ENCODE results near the gene CEBPA. TPM values are rescaled to one million over a fixed set of nuclear protein-coding genes. Genes with fewer than 3 reads are reported as not detected.

The CEBPA gene
- total and polyA plus RNA-seq, 2 donors (not counting 1 experiment from before 2014, with no cell fraction given) = 0.17 TPM; not detected in 1

- Histone ChIP-seq H3K4me2 (ENCODE audit: extremely low read depth, insufficient read depth, low read length) (no peak overlapping the region), H4K20me1 (ENCODE audit: control insufficient read depth, extremely low read depth, insufficient read depth, low read length) (no peaks in the 10 kb centered on the region), H3K27me3 (ENCODE audit: control insufficient read depth, insufficient read depth, low read length) (no peaks in the 10 kb centered on the region), H3K9ac (ENCODE audit: insufficient read depth, low read length) (no peak overlapping the region), H3K4me1 (ENCODE audit: control insufficient read depth, extremely low read depth, insufficient read depth, low read length) (peaks cover 4% of the 10 kb centered on the region), H3K79me2 (ENCODE audit: control insufficient read depth, insufficient read depth, low read length) (no peaks in the 10 kb centered on the region), H2AFZ (ENCODE audit: low read length) (no peak overlapping the region), H3K27ac (ENCODE audit: insufficient read depth, low read length) (no peak overlapping the region), H3K36me3 (ENCODE audit: control insufficient read depth, insufficient read depth, low read length) (no peaks in the 10 kb centered on the region), H3K9me3 (ENCODE audit: control insufficient read depth, insufficient read depth, low read depth, low read length) (no peaks in the 10 kb centered on the region), H3K4me3 (replicated peaks in 1 of 4; ENCODE audit: control extremely low read depth in 1 of 4, insufficient read depth in 1 of 4, low read depth in 3 of 4, low read length in 4 of 4) (no peak overlapping the region)
- DNase-seq (ENCODE audit: low read depth in 2 of 2) = peak; percentile 71 to 88
- no peak for TF ChIP-seq CTCF (conservative IDR thresholded peaks at IDR 0.05 in 1 of 2, IDR thresholded peaks at IDR 0.05 in 1 of 2; ENCODE audit: low read depth in 1 of 2, low read length in 2 of 2)
- no peak for TF ChIP-seq EZH2 (IDR thresholded peaks at IDR 0.05; ENCODE audit: low read length, missing control alignments)
These were observed 28.3 kb downstream of the CEBPA start for GRCh38 chr19:33273881-33274662.

GRCh38 chr19:33273065-33273736 lies 29.1 kb downstream of the CEBPA start:
- Histone ChIP-seq H3K79me2 (ENCODE audit: control insufficient read depth, insufficient read depth, low read length) (no peaks in the 10 kb centered on the region), H4K20me1 (ENCODE audit: control insufficient read depth, extremely low read depth, insufficient read depth, low read length) (no peaks in the 10 kb centered on the region)
- TF ChIP-seq CTCF (conservative IDR thresholded peaks at IDR 0.05 in 1 of 2, IDR thresholded peaks at IDR 0.05 in 1 of 2; ENCODE audit: low read depth in 1 of 2, low read length in 2 of 2) = no peak
- no peak for TF ChIP-seq EZH2 (IDR thresholded peaks at IDR 0.05; ENCODE audit: low read length, missing control alignments)

DNA sequence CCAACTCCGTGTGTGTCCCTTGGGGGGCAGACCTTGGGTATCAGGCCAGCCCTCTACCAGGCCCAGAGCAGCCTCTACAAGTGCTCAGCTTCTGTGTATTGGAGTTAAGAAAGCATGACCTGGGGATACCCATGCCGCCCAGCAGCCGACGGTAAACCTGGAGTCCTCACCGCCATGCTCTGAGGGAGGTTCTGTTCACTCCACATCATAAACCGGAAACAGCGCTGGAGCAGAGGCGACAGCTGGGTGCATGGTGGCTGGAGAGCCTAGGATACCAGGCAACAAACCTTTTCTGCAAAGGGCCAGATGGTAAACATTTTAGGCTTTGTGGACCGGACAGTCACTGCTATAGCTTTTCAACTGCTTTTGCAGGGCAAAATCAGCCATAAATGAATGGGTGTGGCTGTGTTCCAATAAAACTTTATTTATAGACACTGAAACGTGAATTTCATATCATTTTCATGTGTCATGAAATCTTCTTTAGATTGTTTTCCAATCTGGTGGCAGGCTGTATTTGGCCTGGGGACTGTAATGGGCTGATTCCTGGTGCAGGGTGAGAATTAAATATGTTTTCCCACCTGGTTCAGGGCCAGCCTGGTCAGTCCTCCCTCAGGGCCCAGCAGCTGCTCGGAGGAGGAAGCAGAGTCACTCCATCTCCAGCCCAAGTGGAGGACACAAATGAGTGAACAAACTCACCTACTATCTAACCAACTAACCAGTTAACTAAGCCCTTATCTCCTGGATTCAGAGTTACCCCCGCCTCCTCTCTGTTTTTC lies 30.9 kb downstream of the CEBPA start:
- Histone ChIP-seq H3K4me2 (ENCODE audit: extremely low read depth, insufficient read depth, low read length) (no peak overlapping the region), H3K36me3 (ENCODE audit: control insufficient read depth, insufficient read depth, low read length) (no peaks in the 10 kb centered on the region), H3K9me3 (ENCODE audit: control insufficient read depth, insufficient read depth, low read depth, low read length) (no peaks in the 10 kb centered on the region), H3K4me3 (replicated peaks in 1 of 4; ENCODE audit: control extremely low read depth in 1 of 4, insufficient read depth in 1 of 4, low read depth in 3 of 4, low read length in 4 of 4) (no peak overlapping the region), H3K4me1 (ENCODE audit: control insufficient read depth, extremely low read depth, insufficient read depth, low read length) (peaks cover 4% of the 10 kb centered on the region), H3K79me2 (ENCODE audit: control insufficient read depth, insufficient read depth, low read length) (no peaks in the 10 kb centered on the region), H3K9ac (ENCODE audit: insufficient read depth, low read length) (no peak overlapping the region), H3K27ac (ENCODE audit: insufficient read depth, low read length) (no peak overlapping the region), H2AFZ (ENCODE audit: low read length) (no peak overlapping the region), H4K20me1 (ENCODE audit: control insufficient read depth, extremely low read depth, insufficient read depth, low read length) (no peaks in the 10 kb centered on the region), H3K27me3 (ENCODE audit: control insufficient read depth, insufficient read depth, low read length) (no peaks in the 10 kb centered on the region)
- no peak for TF ChIP-seq CTCF (conservative IDR thresholded peaks at IDR 0.05 in 1 of 2, IDR thresholded peaks at IDR 0.05 in 1 of 2; ENCODE audit: low read depth in 1 of 2, low read length in 2 of 2)
- no peak for TF ChIP-seq EZH2 (IDR thresholded peaks at IDR 0.05; ENCODE audit: low read length, missing control alignments)
- no peak for DNase-seq (ENCODE audit: low read depth in 2 of 2)

More at GRCh38 chr19:33273065-33273736, 29.1 kb downstream of the CEBPA start:
- no peak overlapping the region for H2AFZ ChIP-seq (ENCODE audit: low read length)
- no peak overlapping the region for H3K4me3 ChIP-seq (replicated peaks in 1 of 4; ENCODE audit: control extremely low read depth in 1 of 4, insufficient read depth in 1 of 4, low read depth in 3 of 4, low read length in 4 of 4)
- no peak for DNase-seq (ENCODE audit: low read depth in 2 of 2)
- no peaks in the 10 kb centered on the region for H3K9me3 ChIP-seq (ENCODE audit: control insufficient read depth, insufficient read depth, low read depth, low read length)
- no peak overlapping the region for H3K27ac ChIP-seq (ENCODE audit: insufficient read depth, low read length)
- H3K4me1 ChIP-seq (ENCODE audit: control insufficient read depth, extremely low read depth, insufficient read depth, low read length) = peaks cover 4% of the 10 kb centered on the region
- H3K9ac ChIP-seq (ENCODE audit: insufficient read depth, low read length) = no peak overlapping the region
- no peak overlapping the region for H3K4me2 ChIP-seq (ENCODE audit: extremely low read depth, insufficient read depth, low read length)
- no peaks in the 10 kb centered on the region for H3K27me3 ChIP-seq (ENCODE audit: control insufficient read depth, insufficient read depth, low read length)
- H3K36me3 ChIP-seq (ENCODE audit: control insufficient read depth, insufficient read depth, low read length) = no peaks in the 10 kb centered on the region

Data from fibroblast of lung (primary cell).